Measurements from ENCODE around the gene WASL. TPM values are rescaled to one million over a fixed set of nuclear protein-coding genes. Genes with fewer than 3 reads are reported as not detected.
A peak's percentile ranks its signal among the peaks of the same experiment; 100 is the strongest.

WASL gene
- total and polyA plus RNA-seq, 2 of the 13 experiments (the other 11 are each of a cell fraction or from before 2014, with no cell fraction given) = 7.9 to 12.8 TPM

DNA sequence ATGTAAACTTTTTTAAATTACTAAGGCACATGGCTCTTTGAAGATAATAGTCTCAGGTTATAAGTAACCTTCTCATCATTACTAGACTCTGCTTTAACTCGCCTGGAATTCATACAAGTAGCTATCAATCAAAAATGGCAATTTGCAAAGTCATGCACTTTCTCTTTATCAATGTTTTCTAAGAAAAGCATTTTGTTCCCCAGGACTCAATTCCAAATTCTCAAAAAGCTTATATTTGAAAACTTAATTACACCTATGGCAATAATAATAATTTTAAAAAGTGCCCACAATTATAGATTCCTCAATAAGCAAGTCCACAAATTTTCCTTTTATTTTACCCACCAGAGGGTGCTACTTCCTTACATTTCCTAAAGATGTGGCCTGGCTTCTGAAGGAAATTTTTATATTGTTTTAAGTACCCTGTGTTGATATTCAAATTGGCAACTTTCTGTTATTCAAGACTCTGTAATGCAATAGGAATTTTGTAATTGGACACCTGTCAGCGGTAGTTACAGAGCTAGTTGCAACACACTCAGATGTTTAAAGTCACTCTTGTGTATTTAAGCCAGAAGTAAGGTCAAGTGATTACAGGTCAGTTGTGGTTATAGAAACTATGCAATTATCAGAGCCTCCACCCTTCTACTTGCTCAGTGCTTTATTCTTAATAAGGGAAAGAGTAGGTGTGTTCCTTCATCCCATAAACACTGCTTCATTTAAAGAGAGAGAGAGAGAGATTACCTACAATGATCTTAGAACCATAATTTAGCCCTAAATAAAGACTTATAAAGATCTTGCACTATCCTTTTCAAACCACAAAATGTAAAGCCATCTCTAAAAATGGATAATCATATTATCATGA is 49.1 kb upstream of the WASL start:
- H3K9me3 ChIP-seq (ENCODE audit: low read length) = no peaks in the 10 kb centered on the region
- in situ Hi-C loops (cut with HindIII; ENCODE audit: extremely low pct_ligation_motif_present, low pct_unique_long_range_greater_than_20kb) (no loop called here), intact Hi-C loops (cut with micrococcal nuclease; ENCODE audit: unreplicated experiment) (loop anchor here (1.0 to 5.0 kb wide), 5 partner anchors 51 to 166 kb away; no protein-coding TSS in a partner anchor)
- ChIA-PET POLR2A (interaction anchor here (2.3 kb wide), 1 partner anchor 49 kb away, joined by 13 read pairs; the partner anchor contains the start of gene WASL), CTCF (ENCODE audit: low intra/inter-chr PET ratio, low total read pairs) (interaction anchor here (2.4 kb wide), 1 partner anchor 68 kb away, joined by 16 read pairs; no protein-coding TSS in a partner anchor)
- peak; percentile 93 for ATAC-seq
- H2AFZ ChIP-seq (ENCODE audit: low read length) = no peak overlapping the region
- no TSS peak for BruUV-seq (replicated peaks)
- no peaks in the 10 kb centered on the region for H4K20me1 ChIP-seq (ENCODE audit: insufficient read depth, low read length)
- no peaks in the 10 kb centered on the region for H3K27me3 ChIP-seq (ENCODE audit: control insufficient read depth in 1 of 2, insufficient read depth in 2 of 2, low read length in 2 of 2)
- peak; percentile 86 for DNase-seq (ENCODE audit: low spot score)
- H3K27ac ChIP-seq (ENCODE audit: extremely low read length, insufficient read depth, low read length) = no peak overlapping the region
- no peaks in the 10 kb centered on the region for H3K79me2 ChIP-seq (ENCODE audit: insufficient read depth, low read length)
- H3K4me1 ChIP-seq (ENCODE audit: insufficient read depth, low read length) = peaks cover 40% of the 10 kb centered on the region
- peak overlapping the region; percentile 25; the same call in 1 of the 2 replicates for H3K4me2 ChIP-seq (ENCODE audit: low read depth, low read length)
- FAIRE-seq = peak; percentile 74
- H3K36me3 ChIP-seq (replicated peaks in 1 of 2; ENCODE audit: control insufficient read depth in 1 of 2, insufficient read depth in 2 of 2, low read length in 2 of 2) = no peaks in the 10 kb centered on the region
- H3K4me3 ChIP-seq (replicated peaks in 1 of 3; ENCODE audit: insufficient read depth in 1 of 3, low read depth in 2 of 3, low read length in 3 of 3) = no peak overlapping the region
- H3K9ac ChIP-seq (ENCODE audit: insufficient read depth, low read depth, low read length) = no peak overlapping the region
- WGBS (ENCODE audit: low lambda C conversion rate) = 7% methylated on average over 2 of the region's 2 CpGs
- TF ChIP-seq RARA (CRISPR knock-in tag; IDR thresholded peaks at IDR 0.05) = peak; percentile 78
- peak; percentile 80 for TF ChIP-seq SOX5 (CRISPR knock-in tag; IDR thresholded peaks at IDR 0.05; ENCODE audit: borderline replicate concordance)
- peak; percentile 94 for TF ChIP-seq SIX1 (CRISPR knock-in tag; IDR thresholded peaks at IDR 0.05; ENCODE audit: borderline replicate concordance)
- peak; percentile 44; the same call in 1 of the 2 replicates for TF ChIP-seq NCOR1 (IDR thresholded peaks at IDR 0.05; ENCODE audit: borderline replicate concordance, low read length)
- no peak for TF ChIP-seq PHF21A (CRISPR knock-in tag; IDR thresholded peaks at IDR 0.05)
- TF ChIP-seq HNF4A (CRISPR knock-in tag; IDR thresholded peaks at IDR 0.05) = peak; percentile 55; the same call in 1 of the 2 replicates
- TF ChIP-seq, protein P1, sequence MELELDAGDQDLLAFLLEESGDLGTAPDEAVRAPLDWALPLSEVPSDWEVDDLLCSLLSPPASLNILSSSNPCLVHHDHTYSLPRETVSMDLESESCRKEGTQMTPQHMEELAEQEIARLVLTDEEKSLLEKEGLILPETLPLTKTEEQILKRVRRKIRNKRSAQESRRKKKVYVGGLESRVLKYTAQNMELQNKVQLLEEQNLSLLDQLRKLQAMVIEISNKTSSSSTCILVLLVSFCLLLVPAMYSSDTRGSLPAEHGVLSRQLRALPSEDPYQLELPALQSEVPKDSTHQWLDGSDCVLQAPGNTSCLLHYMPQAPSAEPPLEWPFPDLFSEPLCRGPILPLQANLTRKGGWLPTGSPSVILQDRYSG (CRISPR knock-in tag; IDR thresholded peaks at IDR 0.05) = no peak
- TF ChIP-seq NR2F1 (CRISPR knock-in tag; IDR thresholded peaks at IDR 0.05) = peak; percentile 64 to 95; a peak in 3 of 4 replicates
- TF ChIP-seq SIN3A (IDR thresholded peaks at IDR 0.05; ENCODE audit: borderline replicate concordance, low read depth, low read length) = no peak
- TF ChIP-seq, protein P2, sequence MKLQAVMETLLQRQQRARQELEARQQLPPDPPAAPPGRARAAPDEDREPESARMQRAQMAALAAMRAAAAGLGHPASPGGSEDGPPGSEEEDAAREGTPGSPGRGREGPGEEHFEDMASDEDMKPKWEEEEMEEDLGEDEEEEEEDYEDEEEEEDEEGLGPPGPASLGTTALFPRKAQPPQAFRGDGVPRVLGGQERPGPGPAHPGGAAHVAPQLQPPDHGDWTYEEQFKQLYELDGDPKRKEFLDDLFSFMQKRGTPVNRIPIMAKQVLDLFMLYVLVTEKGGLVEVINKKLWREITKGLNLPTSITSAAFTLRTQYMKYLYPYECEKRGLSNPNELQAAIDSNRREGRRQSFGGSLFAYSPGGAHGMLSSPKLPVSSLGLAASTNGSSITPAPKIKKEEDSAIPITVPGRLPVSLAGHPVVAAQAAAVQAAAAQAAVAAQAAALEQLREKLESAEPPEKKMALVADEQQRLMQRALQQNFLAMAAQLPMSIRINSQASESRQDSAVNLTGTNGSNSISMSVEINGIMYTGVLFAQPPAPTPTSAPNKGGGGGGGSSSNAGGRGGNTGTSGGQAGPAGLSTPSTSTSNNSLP (IDR thresholded peaks at IDR 0.05; ENCODE audit: low read depth, low read length) = peak; percentile 71
- TF ChIP-seq FOXP4 (CRISPR knock-in tag; IDR thresholded peaks at IDR 0.05) = peak; percentile 56
- peak; percentile 75; the same call in 1 of the 2 replicates for TF ChIP-seq ATF2 (CRISPR knock-in tag; IDR thresholded peaks at IDR 0.05)
- TF ChIP-seq MIER3 (CRISPR knock-in tag; IDR thresholded peaks at IDR 0.05; ENCODE audit: borderline replicate concordance) = peak; percentile 75; the same call in 1 of the 2 replicates
- TF ChIP-seq, protein P3, sequence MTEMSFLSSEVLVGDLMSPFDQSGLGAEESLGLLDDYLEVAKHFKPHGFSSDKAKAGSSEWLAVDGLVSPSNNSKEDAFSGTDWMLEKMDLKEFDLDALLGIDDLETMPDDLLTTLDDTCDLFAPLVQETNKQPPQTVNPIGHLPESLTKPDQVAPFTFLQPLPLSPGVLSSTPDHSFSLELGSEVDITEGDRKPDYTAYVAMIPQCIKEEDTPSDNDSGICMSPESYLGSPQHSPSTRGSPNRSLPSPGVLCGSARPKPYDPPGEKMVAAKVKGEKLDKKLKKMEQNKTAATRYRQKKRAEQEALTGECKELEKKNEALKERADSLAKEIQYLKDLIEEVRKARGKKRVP (CRISPR knock-in tag; IDR thresholded peaks at IDR 0.05) = peak in 1 of 2 experiments; percentile 67; a peak in 2 of 4 replicates
- peak; percentile 35; the same call in 1 of the 2 replicates for TF ChIP-seq ZMYM4 (CRISPR knock-in tag; IDR thresholded peaks at IDR 0.05)
